ENCODE data around the gene ANGPTL2.

ANGPTL2 gene

GRCh38 chr9:127158786-127159324 is 36.4 kb upstream of the ANGPTL2 start:
- ATAC-seq (ENCODE audit: insufficient read depth, low read depth) (no peak), DNase-seq (no peak)
- Histone ChIP-seq H3K27ac (ENCODE audit: low read length) (no peak overlapping the region), H3K79me2 (ENCODE audit: insufficient read depth, low read length) (no peaks in the 10 kb centered on the region), H3K4me3 (ENCODE audit: low read depth in 1 of 2, low read length in 2 of 2) (no peak overlapping the region), H2AFZ (ENCODE audit: low read depth, low read length) (no peak overlapping the region), H3K9ac (ENCODE audit: low read depth, low read length) (no peak overlapping the region), H3K4me2 (ENCODE audit: insufficient read depth, low read length) (no peak overlapping the region), H3K36me3 (ENCODE audit: insufficient read depth, low read length) (no peaks in the 10 kb centered on the region), H3K4me1 (ENCODE audit: insufficient read depth, low read length) (no peaks in the 10 kb centered on the region), H4K20me1 (ENCODE audit: insufficient read depth, low read length) (peaks cover 2% of the 10 kb centered on the region; the same call in 1 of the 2 replicates), H3K9me3 (ENCODE audit: insufficient read depth, low read length, severe bottlenecking) (no peaks in the 10 kb centered on the region), H3K27me3 (ENCODE audit: insufficient read depth, low read length, poor library complexity) (peaks cover 10% of the 10 kb centered on the region)
- TF ChIP-seq, protein P1, sequence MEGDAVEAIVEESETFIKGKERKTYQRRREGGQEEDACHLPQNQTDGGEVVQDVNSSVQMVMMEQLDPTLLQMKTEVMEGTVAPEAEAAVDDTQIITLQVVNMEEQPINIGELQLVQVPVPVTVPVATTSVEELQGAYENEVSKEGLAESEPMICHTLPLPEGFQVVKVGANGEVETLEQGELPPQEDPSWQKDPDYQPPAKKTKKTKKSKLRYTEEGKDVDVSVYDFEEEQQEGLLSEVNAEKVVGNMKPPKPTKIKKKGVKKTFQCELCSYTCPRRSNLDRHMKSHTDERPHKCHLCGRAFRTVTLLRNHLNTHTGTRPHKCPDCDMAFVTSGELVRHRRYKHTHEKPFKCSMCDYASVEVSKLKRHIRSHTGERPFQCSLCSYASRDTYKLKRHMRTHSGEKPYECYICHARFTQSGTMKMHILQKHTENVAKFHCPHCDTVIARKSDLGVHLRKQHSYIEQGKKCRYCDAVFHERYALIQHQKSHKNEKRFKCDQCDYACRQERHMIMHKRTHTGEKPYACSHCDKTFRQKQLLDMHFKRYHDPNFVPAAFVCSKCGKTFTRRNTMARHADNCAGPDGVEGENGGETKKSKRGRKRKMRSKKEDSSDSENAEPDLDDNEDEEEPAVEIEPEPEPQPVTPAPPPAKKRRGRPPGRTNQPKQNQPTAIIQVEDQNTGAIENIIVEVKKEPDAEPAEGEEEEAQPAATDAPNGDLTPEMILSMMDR (IDR thresholded peaks at IDR 0.05; ENCODE audit: borderline replicate concordance, extremely low read depth, low read length, poor library complexity, severe bottlenecking): no peak
- TF ChIP-seq EZH2 (IDR thresholded peaks at IDR 0.05; ENCODE audit: borderline replicate concordance, low read depth, low read length, severe bottlenecking): no peak

GRCh38 chr9:127155314-127155960 is 33.0 kb upstream of the ANGPTL2 start:
- H2AFZ ChIP-seq (ENCODE audit: low read depth, low read length): no peak overlapping the region
- no peaks in the 10 kb centered on the region for H3K9me3 ChIP-seq (ENCODE audit: insufficient read depth, low read length, severe bottlenecking)
- H3K4me2 ChIP-seq (ENCODE audit: insufficient read depth, low read length): no peak overlapping the region
- TF ChIP-seq, protein P1 (IDR thresholded peaks at IDR 0.05; ENCODE audit: borderline replicate concordance, extremely low read depth, low read length, poor library complexity, severe bottlenecking): no peak
- no peak for TF ChIP-seq EZH2 (IDR thresholded peaks at IDR 0.05; ENCODE audit: borderline replicate concordance, low read depth, low read length, severe bottlenecking)
- H3K4me3 ChIP-seq (ENCODE audit: low read depth in 1 of 2, low read length in 2 of 2): no peak overlapping the region
- peaks cover 6% of the 10 kb centered on the region; the same call in 1 of the 2 replicates for H4K20me1 ChIP-seq (ENCODE audit: insufficient read depth, low read length)
- H3K27ac ChIP-seq (ENCODE audit: low read length): no peak overlapping the region
- no peaks in the 10 kb centered on the region for H3K36me3 ChIP-seq (ENCODE audit: insufficient read depth, low read length)
- H3K9ac ChIP-seq (ENCODE audit: low read depth, low read length): no peak overlapping the region
- peaks cover 22% of the 10 kb centered on the region for H3K27me3 ChIP-seq (ENCODE audit: insufficient read depth, low read length, poor library complexity)
- H3K79me2 ChIP-seq (ENCODE audit: insufficient read depth, low read length): no peaks in the 10 kb centered on the region
- no peak for DNase-seq
- ATAC-seq (ENCODE audit: insufficient read depth, low read depth): no peak
- no peaks in the 10 kb centered on the region for H3K4me1 ChIP-seq (ENCODE audit: insufficient read depth, low read length)

DNA sequence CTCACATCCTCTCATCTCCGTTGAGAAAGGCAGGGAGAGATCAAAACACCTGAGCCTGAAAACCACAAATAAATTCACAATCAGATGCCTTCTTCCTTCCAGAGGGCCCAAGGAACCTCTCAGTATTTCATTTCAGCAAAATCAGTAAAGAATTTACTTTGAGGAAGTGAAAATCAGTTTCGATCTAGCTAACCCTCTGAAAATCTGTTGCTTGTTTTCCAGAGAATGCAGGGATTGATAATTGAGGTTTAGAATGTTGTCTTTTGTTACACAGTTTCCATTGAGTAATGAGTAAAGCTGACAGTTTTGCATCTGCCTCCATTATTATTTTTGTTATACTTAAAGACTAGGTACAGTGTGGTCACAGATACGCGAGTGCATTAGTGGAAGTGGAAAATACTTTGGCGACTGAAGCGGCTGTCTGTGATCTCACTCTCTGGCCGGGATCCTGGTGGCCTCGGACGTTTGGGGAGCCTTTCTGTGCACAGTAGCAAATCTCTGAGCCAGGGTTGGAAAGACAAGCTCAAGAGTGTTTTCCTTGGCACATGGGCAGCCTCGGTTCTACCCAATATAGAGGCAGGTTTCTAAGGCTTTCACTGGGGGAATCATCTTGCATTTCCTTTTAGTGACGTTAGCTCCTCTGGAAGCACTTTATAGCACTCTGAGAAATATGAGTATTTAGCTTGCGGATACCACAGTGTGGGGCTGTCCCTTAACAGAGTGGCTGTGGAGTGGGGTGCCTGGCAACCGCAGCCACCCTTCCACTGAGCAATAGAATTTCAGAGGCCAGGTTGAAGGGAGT is 32.2 kb upstream of the ANGPTL2 start:
- Histone ChIP-seq H3K79me2 (ENCODE audit: insufficient read depth, low read length) (no peaks in the 10 kb centered on the region), H2AFZ (ENCODE audit: low read depth, low read length) (no peak overlapping the region), H3K9ac (ENCODE audit: low read depth, low read length) (no peak overlapping the region), H3K4me3 (ENCODE audit: low read depth in 1 of 2, low read length in 2 of 2) (no peak overlapping the region), H3K27ac (ENCODE audit: low read length) (no peak overlapping the region), H3K9me3 (ENCODE audit: insufficient read depth, low read length, severe bottlenecking) (no peaks in the 10 kb centered on the region), H4K20me1 (ENCODE audit: insufficient read depth, low read length) (peaks cover 6% of the 10 kb centered on the region; the same call in 1 of the 2 replicates), H3K4me2 (ENCODE audit: insufficient read depth, low read length) (no peak overlapping the region), H3K36me3 (ENCODE audit: insufficient read depth, low read length) (no peaks in the 10 kb centered on the region), H3K27me3 (ENCODE audit: insufficient read depth, low read length, poor library complexity) (peaks cover 21% of the 10 kb centered on the region), H3K4me1 (ENCODE audit: insufficient read depth, low read length) (no peaks in the 10 kb centered on the region)
- no peak for ATAC-seq (ENCODE audit: insufficient read depth, low read depth)
- no peak for TF ChIP-seq EZH2 (IDR thresholded peaks at IDR 0.05; ENCODE audit: borderline replicate concordance, low read depth, low read length, severe bottlenecking)
- TF ChIP-seq, protein P1 (IDR thresholded peaks at IDR 0.05; ENCODE audit: borderline replicate concordance, extremely low read depth, low read length, poor library complexity, severe bottlenecking): no peak
- no peak for DNase-seq

All from DND-41 (cell line).